ENCODE data around the gene CD163L1.

CD163L1 gene

GRCh38 chr12:7327918-7328317, 116.0 kb downstream of the CD163L1 start:
- DNase-seq (ENCODE audit: low spot score): no peak
- FAIRE-seq: no peak

DNA sequence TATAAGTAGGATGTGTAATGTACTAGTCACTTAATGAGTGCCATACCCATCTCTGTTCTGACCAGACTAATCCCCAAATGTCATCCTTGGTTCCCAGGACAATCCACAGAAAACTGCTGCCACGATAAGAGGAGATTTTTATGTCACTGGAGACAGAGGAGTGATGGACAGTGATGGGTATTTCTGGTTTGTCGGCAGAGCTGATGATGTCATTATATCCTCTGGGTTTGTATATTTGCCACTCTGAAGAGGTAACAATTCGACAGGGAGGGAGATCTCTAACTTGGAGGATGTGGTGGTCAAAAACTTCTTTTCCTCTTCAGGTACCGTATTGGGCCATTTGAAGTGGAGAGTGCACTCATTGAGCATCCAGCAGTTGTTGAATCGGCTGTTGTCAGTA, 119.8 kb downstream of the CD163L1 start:
- no peak for FAIRE-seq

GRCh38 chr12:7322599-7322998, 121.4 kb downstream of the CD163L1 start:
- FAIRE-seq: no peak
- DNase-seq (ENCODE audit: low spot score): no peak

More for the DNA sequence above, 119.8 kb downstream of the CD163L1 start:
- no peak for DNase-seq (ENCODE audit: low spot score)

DNA sequence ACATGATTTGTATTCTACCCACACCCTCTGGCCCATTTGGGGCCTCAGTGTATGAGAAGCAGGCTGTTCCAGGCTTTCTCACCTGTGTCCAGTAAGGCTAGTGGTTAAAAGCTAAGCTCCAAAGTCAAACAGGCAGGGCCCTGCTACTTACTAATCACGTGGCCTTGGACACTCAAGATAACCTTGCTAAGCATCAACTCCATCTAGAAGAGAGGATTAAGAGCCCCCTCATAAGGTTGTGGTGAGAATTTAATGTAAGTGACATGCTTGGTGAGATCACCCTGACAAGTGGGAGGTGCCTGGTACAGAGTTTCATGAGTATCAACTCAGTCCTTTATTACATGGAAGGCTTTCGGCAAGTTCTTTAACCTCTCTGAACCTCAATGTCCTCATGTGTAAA, 122.3 kb downstream of the CD163L1 start:
- FAIRE-seq (no peak), DNase-seq (ENCODE audit: low spot score) (no peak)

DNA sequence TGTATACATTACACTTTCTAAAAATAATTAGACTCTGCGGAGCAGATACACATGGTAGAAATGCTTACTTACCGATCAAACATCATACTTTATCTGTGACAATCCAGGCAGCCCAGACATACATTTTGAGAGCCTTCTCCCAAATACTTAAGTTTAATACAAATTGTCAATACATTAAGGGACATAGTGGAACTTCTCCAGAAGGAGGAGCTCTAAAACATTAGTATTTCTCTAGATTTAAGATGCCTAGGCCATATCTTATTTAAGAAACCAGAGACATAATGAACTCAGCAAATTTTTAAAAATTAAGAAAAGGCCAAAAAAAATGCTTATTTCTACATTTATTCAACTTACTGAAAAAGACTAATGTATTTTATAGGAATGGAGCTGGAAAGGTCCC, 124.0 kb downstream of the CD163L1 start:
- FAIRE-seq: no peak
- DNase-seq (ENCODE audit: low spot score): no peak

GRCh38 chr12:7310070-7310469, 133.9 kb downstream of the CD163L1 start:
- FAIRE-seq: no peak
- no peak for DNase-seq (ENCODE audit: low spot score)

Data from RCC 7860 (cell line).